Measurements from ENCODE around the gene ARL8A.
A peak's percentile ranks its signal among the peaks of the same experiment; 100 is the strongest.

The ARL8A gene

DNA sequence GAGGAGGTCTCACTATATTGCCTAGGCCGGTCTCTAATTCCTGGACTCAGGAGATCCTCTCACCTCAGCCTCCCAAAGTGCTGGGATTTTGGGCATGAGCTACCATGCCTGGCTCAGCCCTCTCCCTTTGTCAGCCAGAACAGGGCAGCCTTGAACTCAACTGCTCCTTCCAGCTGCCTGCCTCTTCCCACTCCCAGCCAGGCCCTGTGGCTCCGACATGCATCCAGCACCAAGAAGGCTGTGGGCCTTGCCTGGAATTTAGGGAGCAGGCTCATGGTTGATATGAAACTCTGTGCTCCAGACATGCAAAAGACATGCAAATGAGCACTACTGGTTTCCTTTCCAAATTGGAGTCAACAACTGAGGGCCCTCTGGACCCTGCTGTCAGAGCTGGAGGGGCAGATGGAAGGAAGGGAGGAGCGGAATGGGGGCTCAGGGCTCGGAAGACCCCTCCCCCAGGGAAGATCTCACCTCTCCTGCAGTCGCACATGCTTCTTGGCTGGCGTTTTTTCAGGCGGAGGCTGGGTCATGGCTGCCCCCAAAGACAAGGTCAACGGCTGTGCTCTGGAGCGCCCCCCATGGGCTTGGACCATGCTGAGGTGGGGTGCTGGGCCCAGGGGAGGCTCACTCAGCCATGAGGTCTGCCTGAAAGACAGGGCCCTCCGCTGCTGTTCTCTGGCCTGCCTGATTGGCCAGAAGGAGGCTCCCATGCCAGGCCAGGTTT lies 14.4 kb upstream of the ARL8A start:
- DNase-seq (ENCODE audit: extremely low read depth, low read depth) = no peak
- TF ChIP-seq CTCF (IDR thresholded peaks at IDR 0.05; ENCODE audit: low read depth, low read length) = no peak

DNA sequence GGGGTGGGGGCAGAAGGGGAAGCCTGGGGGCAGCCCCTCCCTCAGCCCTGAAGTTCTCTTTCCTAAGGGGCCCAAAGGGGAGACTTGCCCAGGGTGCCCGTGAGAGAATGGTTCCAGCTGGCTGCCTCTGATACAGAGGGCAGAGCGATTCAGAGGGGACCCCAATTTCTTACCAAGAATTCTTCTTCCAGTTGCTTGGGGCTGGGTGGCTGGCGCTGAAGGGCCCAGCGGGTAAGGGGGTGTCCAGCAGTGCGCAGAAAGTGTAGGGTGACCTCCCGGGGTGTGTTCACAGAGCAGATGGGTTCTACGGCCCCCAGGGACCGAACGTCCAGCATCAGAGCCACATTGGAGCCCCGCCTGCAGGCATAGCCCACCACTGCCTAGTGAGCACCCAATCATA lies 13.4 kb upstream of the ARL8A start:
- TF ChIP-seq CTCF (IDR thresholded peaks at IDR 0.05; ENCODE audit: low read depth, low read length) = no peak
- no peak for DNase-seq (ENCODE audit: extremely low read depth, low read depth)

DNA sequence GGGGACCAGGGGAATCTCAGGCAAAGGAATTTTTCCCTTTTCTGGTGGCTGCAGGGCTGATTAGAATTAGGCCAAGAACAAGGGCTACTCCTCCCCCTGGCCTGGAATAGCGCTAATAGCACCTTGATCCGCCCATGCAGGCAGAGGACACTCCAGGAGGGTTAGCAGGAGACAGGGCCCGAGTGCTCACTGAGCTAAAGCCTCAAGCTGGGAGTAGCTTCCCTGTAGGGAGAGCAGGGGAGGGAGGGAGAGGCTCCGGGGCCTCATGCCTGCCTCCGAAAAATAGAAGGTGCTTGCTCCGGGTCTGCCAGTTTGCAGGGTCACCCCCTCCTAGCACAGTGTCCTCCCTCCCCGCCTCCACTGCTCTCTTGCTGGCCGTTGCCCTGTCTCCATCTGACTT lies 12.1 kb upstream of the ARL8A start:
- DNase-seq (ENCODE audit: extremely low read depth, low read depth) = no peak
- no peak for TF ChIP-seq CTCF (IDR thresholded peaks at IDR 0.05; ENCODE audit: low read depth, low read length)

DNA sequence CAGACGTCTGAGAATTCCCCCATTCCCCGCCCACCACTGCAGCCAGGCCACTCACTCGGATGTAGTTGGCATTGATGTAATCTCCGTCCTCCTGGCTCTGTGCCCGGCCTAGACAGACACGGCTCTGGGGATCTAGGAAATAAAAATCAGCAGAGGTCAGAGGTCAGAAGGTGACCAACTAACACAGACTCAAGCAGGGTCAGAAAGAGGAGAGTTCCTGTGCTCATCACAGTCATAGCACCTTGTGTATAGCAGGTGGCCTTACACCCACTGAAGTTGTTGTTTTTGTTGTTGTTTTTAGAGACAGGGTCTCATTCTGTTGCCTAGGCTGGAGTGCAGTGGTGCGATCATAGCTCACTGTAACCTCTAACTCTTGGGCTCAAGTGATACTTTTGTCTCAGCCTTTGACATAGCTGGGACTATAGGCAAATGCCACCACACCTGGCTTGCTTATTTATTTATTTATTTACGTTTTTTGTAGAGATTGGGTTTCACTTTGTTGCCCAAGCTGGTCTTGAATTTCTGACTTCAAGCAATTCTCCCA lies 11.0 kb upstream of the ARL8A start:
- no peak for TF ChIP-seq CTCF (IDR thresholded peaks at IDR 0.05; ENCODE audit: low read depth, low read length)
- no peak for DNase-seq (ENCODE audit: extremely low read depth, low read depth)

- peak; percentile 49 for TF ChIP-seq CTCF (IDR thresholded peaks at IDR 0.05; ENCODE audit: low read depth, low read length)
- peak; percentile 20 for DNase-seq (ENCODE audit: extremely low read depth, low read depth)
These were observed 10.4 kb upstream of the ARL8A start for GRCh38 chr1:202154766-202155477.

DNA sequence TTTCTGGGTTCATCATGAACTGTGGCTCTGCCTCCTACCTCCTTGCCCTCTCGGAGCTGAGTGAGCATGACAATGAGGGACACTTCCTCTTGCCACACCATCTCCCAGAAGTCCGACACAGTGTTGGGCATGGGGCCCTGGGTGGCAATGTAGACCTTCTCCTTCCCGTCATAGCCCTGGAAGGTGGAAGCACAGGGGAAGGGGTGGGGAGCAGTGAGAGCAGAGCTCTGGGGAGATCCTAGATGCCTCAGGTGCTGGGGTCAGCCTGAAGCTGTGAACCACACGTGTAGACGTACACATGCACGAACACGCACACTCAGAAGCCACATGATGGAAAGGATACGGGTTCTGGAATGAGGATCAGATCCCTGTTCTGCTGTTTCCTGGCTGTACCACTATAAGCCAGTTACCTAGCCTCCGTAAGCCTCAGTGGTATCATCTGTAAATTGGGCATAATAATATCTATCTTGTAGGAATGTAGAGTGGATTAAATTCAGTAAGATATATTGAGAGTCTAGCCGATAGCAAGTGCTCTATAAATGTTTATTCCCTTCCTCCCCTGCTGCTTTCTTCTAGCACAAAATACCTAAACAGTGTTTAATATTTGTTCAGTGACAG lies 9.7 kb upstream of the ARL8A start:
- no peak for DNase-seq (ENCODE audit: extremely low read depth, low read depth)
- no peak for TF ChIP-seq CTCF (IDR thresholded peaks at IDR 0.05; ENCODE audit: low read depth, low read length)

GRCh38 chr1:202153284-202153683 lies 8.7 kb upstream of the ARL8A start:
- DNase-seq (ENCODE audit: extremely low read depth, low read depth) = no peak
- no peak for TF ChIP-seq CTCF (IDR thresholded peaks at IDR 0.05; ENCODE audit: low read depth, low read length)

Measured in AG09319 (cell line).